ENCODE data around the gene NEGR1.

Gene NEGR1

GRCh38 chr1:72015006-72015405 lies 267.3 kb downstream of the NEGR1 start:
- no peak for DNase-seq

GRCh38 chr1:72013161-72013560 lies 269.2 kb downstream of the NEGR1 start:
- DNase-seq = no peak

GRCh38 chr1:72011721-72012120 lies 270.6 kb downstream of the NEGR1 start:
- DNase-seq = no peak

GRCh38 chr1:72010094-72010431 lies 272.3 kb downstream of the NEGR1 start:
- DNase-seq = no peak

GRCh38 chr1:72009173-72010093 lies 272.9 kb downstream of the NEGR1 start:
- no peak for DNase-seq

GRCh38 chr1:72007312-72007711 lies 275.0 kb downstream of the NEGR1 start:
- no peak for DNase-seq

GRCh38 chr1:72006092-72006491 lies 276.2 kb downstream of the NEGR1 start:
- DNase-seq = no peak

- DNase-seq = no peak
Measured at GRCh38 chr1:72003092-72003491, 279.2 kb downstream of the NEGR1 start.

GRCh38 chr1:72000809-72001208 lies 281.5 kb downstream of the NEGR1 start:
- no peak for DNase-seq

- DNase-seq = no peak
Measured at GRCh38 chr1:71994646-71995045, 287.7 kb downstream of the NEGR1 start.

- DNase-seq = no peak
Measured at GRCh38 chr1:71987181-71987580, 295.2 kb downstream of the NEGR1 start.

GRCh38 chr1:71986160-71986559 lies 296.2 kb downstream of the NEGR1 start:
- no peak for DNase-seq

GRCh38 chr1:71980556-71980955 lies 301.8 kb downstream of the NEGR1 start:
- DNase-seq = no peak

GRCh38 chr1:71979882-71980281 lies 302.5 kb downstream of the NEGR1 start:
- no peak for DNase-seq

GRCh38 chr1:71967670-71968069 lies 314.7 kb downstream of the NEGR1 start:
- DNase-seq = no peak

- no peak for DNase-seq
Measured at GRCh38 chr1:71964188-71964587, 318.2 kb downstream of the NEGR1 start.

GRCh38 chr1:71956613-71957285 lies 325.6 kb downstream of the NEGR1 start:
- no peak for DNase-seq

GRCh38 chr1:71950579-71950978 lies 331.8 kb downstream of the NEGR1 start:
- DNase-seq = no peak

- no peak for DNase-seq
Measured at GRCh38 chr1:71949681-71950080, 332.7 kb downstream of the NEGR1 start.

GRCh38 chr1:71948561-71948960 lies 333.8 kb downstream of the NEGR1 start:
- no peak for DNase-seq

GRCh38 chr1:71944006-71944405 lies 338.3 kb downstream of the NEGR1 start:
- no peak for DNase-seq

GRCh38 chr1:71940261-71940660 lies 342.1 kb downstream of the NEGR1 start:
- no peak for DNase-seq

- DNase-seq = no peak
Measured at GRCh38 chr1:71930511-71930910, 351.8 kb downstream of the NEGR1 start.

GRCh38 chr1:71921935-71922559 lies 360.3 kb downstream of the NEGR1 start:
- DNase-seq = no peak

All from left hindlimb (tissue), 1 donor.